Measurements from ENCODE around the gene FBXL19. TPM values are rescaled to one million over a fixed set of nuclear protein-coding genes. Genes with fewer than 3 reads are reported as not detected.

The FBXL19 gene
- total and polyA plus RNA-seq, 9 of the 15 experiments (the other 6 are each of a cell fraction or from before 2014, with no cell fraction given): 0.13 to 48.0 (median 13.5) TPM; not detected in 1

DNA sequence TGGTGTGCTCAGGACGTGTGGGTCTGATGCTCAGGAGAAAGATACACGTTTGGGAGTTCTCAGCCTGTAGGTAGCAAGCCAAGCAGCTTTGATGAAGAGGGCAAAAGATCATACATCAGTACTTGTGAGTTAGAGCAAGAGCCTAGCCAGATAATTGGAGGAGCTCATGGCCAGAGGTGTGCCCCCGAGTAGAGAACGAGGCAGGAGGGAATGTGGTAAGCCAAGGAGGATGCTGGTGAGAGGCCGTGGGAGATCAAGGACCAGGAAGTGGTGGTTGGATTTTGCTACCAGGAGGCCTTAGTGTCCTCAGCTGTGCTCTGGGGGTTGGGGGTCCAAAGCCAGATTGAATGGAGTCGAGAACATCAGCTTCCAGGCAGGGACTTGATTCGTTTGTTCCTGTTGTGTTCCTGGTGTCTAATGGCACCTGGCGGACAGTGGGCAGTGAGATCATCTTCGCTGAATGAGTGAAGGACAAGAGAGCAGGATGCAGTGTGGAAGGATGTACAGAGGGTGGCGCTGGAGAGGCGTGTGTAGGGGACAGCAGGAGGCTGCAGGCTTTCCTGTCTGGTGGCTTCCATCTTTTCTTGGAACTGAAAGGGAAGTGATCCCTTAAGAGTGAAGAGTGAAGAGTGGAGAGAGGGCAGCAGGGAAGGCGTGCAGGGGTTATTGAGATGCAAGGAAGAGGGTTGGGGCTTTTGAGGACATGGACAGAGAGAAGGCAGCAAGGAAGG, 11.6 kb downstream of the FBXL19 start:
- H3K27me3 ChIP-seq (ENCODE audit: control insufficient read depth in 2 of 2, insufficient read depth in 2 of 2, low read length in 2 of 2): no peaks in the 10 kb centered on the region
- peaks cover 3% of the 10 kb centered on the region for H3K9me1 ChIP-seq (ENCODE audit: control insufficient read depth, insufficient read depth, low read length)
- intact Hi-C loops (cut with micrococcal nuclease): loop anchor here (2.0 kb wide), 1 partner anchor 16 kb away; no protein-coding TSS in a partner anchor
- ChIA-PET CTCF (ENCODE audit: low intra/inter-chr PET ratio) (interaction anchor here (0.7 kb wide), 1 partner anchor 448 kb away, joined by 3 read pairs; no protein-coding TSS in a partner anchor), POLR2A (interaction anchor here (0.6 to 0.9 kb wide), 3 partner anchors 8 to 90 kb away, joined by 3 to 4 read pairs (median 4); no protein-coding TSS in a partner anchor)
- DNase-seq (ENCODE audit: extremely low read depth in 1 of 4, low spot score in 3 of 4) (peak; percentile 61 to 79 (median 72)), ATAC-seq (peak; percentile 96), FAIRE-seq (peak; percentile 83)
- no peaks in the 10 kb centered on the region for H4K20me1 ChIP-seq (replicated peaks; ENCODE audit: control insufficient read depth, insufficient read depth, low read length)
- no peaks in the 10 kb centered on the region for H3K9me3 ChIP-seq (replicated peaks; ENCODE audit: control insufficient read depth, insufficient read depth, low read depth, low read length)
- 31% methylated on average over 12 of the region's 12 CpGs for WGBS (ENCODE audit: insufficient coverage, low coverage, missing lambda C conversion rate)
- no TSS peak for BruUV-seq (replicated peaks)
- no peak overlapping the region for H2AFZ ChIP-seq (ENCODE audit: low read depth, low read length)
- peaks cover 0 to 6% of the 10 kb centered on the region in 2 experiments; a peak in 3 of 5 replicates for H3K4me1 ChIP-seq (replicated peaks in 1 of 2; ENCODE audit: control insufficient read depth in 2 of 2, insufficient read depth in 2 of 2, low read length in 2 of 2)
- H3K27ac ChIP-seq (ENCODE audit: extremely low read depth, low read depth, low read length): peak overlapping the region; percentile 21; the same call in 2 of the 3 replicates
- peaks cover 58% of the 10 kb centered on the region; the same call in 2 of the 3 replicates for H3K36me3 ChIP-seq (ENCODE audit: control insufficient read depth, insufficient read depth, low read length)
- H3K79me2 ChIP-seq (ENCODE audit: control insufficient read depth, insufficient read depth, low read length): no peaks in the 10 kb centered on the region
- H3K4me2 ChIP-seq (ENCODE audit: insufficient read depth, low read length): no peak overlapping the region
- H3K4me3 ChIP-seq: no peak overlapping the region
- in situ Hi-C loops (cut with MboI): no loop called here
- H3K9ac ChIP-seq (ENCODE audit: insufficient read depth in 1 of 2, low read depth in 2 of 2, low read length in 2 of 2): peak overlapping the region in 1 of 2 experiments; percentile 17; a peak in 1 of 4 replicates
- no peak for TF ChIP-seq TAF1 (IDR thresholded peaks at IDR 0.05; ENCODE audit: control insufficient read depth, extremely low read depth, insufficient read depth, low read length, severe bottlenecking)
- TF ChIP-seq ZNF224 (CRISPR knock-in tag; IDR thresholded peaks at IDR 0.05): no peak
- TF ChIP-seq, protein P1, sequence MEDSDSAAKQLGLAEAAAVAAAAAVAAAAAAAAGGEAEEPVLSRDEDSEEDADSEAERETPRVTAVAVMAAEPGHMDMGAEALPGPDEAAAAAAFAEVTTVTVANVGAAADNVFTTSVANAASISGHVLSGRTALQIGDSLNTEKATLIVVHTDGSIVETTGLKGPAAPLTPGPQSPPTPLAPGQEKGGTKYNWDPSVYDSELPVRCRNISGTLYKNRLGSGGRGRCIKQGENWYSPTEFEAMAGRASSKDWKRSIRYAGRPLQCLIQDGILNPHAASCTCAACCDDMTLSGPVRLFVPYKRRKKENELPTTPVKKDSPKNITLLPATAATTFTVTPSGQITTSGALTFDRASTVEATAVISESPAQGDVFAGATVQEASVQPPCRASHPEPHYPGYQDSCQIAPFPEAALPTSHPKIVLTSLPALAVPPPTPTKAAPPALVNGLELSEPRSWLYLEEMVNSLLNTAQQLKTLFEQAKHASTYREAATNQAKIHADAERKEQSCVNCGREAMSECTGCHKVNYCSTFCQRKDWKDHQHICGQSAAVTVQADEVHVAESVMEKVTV (CRISPR knock-in tag; IDR thresholded peaks at IDR 0.05): 0 out of 2 replicates have a peak, but pooled peaks have one; percentile 9
- TF ChIP-seq MEIS2 (IDR thresholded peaks at IDR 0.05; ENCODE audit: partially characterized antibody): peak; percentile 50
- TF ChIP-seq PURB (CRISPR knock-in tag; IDR thresholded peaks at IDR 0.05; ENCODE audit: low read depth): no peak
- TF ChIP-seq, protein P2, sequence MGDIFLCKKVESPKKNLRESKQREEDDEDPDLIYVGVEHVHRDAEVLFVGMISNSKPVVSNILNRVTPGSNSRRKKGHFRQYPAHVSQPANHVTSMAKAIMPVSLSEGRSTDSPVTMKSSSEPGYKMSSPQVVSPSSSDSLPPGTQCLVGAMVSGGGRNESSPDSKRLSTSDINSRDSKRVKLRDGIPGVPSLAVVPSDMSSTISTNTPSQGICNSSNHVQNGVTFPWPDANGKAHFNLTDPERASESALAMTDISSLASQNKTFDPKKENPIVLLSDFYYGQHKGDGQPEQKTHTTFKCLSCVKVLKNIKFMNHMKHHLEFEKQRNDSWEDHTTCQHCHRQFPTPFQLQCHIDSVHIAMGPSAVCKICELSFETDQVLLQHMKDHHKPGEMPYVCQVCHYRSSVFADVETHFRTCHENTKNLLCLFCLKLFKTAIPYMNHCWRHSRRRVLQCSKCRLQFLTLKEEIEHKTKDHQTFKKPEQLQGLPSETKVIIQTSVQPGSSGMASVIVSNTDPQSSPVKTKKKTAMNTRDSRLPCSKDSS (IDR thresholded peaks at IDR 0.05; ENCODE audit: low read depth, partially characterized antibody): no peak
- TF ChIP-seq, protein P3, sequence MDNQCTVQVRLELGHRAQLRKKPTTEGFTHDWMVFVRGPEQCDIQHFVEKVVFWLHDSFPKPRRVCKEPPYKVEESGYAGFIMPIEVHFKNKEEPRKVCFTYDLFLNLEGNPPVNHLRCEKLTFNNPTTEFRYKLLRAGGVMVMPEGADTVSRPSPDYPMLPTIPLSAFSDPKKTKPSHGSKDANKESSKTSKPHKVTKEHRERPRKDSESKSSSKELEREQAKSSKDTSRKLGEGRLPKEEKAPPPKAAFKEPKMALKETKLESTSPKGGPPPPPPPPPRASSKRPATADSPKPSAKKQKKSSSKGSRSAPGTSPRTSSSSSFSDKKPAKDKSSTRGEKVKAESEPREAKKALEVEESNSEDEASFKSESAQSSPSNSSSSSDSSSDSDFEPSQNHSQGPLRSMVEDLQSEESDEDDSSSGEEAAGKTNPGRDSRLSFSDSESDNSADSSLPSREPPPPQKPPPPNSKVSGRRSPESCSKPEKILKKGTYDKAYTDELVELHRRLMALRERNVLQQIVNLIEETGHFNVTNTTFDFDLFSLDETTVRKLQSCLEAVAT (IDR thresholded peaks at IDR 0.05): 0 out of 4 replicates have a peak, but pooled peaks of 1 of the 2 experiments have one; percentile 61
- TF ChIP-seq HDAC1 (IDR thresholded peaks at IDR 0.05): peak in 1 of 2 experiments; percentile 39; a peak in 1 of 4 replicates

All from K562 (cell line).